ENCODE results near the gene CHP2.
"Not testable (repeated sequence)": the region's sequence is repeated elsewhere in the genome, so short reads cannot be mapped to it uniquely, and the experiment has no call there.

The CHP2 gene

DNA sequence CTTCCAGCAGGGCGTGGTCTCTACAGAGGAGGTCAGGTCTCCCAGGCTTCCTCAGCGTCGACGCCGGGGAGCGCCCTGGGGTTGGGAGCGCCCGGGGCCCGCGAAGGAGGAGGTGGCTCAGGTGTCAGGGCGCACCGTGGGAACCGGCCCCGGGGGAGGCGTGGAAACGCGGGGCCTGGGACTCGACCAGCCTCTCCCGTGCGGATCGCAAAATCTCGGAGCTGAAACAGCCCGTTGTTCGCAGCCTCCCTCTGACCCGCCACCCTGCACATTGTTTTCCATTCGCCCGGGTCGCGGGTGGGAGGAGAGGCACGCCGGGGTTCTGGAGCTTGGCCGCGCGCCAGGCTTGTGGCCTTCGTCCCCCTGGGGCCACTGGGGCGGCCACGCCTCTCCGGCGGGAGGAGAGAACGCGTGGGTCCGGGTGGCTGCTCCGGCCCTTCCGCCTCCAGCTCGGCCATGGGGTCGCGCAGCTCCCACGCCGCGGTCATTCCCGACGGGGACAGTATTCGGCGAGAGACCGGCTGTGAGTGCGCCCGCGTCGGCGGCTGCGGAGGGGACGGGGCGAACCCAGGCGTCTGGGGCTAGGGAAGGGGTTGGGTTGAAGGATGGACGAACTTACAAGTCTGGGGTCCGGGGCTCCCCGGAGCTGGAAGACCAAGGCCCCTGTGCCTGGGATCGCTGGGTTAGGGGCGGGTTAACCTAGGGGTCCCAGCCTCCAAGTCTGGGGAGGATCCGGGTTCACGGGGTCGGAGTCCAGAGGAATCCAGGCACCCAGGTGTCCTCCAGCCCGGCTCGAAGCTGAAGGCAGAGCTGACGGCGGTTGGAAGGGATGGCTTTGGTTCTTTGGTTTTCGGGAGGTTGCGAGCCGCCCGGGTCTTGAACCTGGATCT is at the start of gene CHP2:
Gene CHP2 (plus strand): TSS at position 433 of the 890 bp plus-strand sequence. CDS start 24 bp downstream, at position 457.
- no peak for DNase-seq (ENCODE audit: low read depth in 4 of 4, low spot score in 1 of 4)

DNA sequence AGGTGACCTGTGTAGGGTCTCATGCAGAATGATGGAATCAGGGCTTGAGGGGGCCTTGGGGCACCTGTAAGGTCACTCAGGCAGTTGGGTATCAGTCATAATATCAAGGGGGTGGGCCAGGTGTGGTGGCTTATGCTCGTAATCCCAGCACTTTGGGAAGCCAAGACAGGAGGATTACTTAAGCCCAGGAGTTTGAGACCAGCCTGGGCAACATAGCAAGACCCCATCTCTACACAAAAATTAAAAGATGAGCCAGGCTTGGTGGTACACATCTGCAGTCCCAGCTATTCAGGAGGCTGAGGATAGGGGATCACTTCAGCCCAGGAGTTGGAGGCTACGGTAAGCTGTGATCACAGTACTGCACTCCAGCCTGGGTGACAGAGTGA is 49.3 kb upstream of the CHP2 start:
- DNase-seq (ENCODE audit: low read depth in 4 of 4, low spot score in 1 of 4): no peak

DNA sequence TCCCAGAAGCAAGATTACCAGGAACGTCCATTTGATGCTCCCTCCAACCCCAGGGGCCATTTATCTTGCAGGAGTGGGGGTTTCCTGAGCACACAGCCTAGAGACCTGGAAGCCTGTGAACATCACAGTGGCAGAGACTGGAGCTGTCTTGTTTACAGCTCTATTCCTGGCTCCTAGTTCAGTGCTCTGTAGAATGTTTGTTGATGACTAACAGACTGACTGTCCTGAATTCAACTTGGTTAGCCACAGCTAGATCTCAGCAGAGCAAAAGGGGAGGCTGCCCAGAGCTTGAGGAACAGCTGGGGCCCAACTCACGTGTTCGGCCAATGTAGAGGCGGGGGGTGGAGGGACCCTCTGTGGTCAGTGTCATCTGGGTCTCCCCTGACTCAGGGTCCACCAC is 48.4 kb upstream of the CHP2 start:
- no peak for DNase-seq (ENCODE audit: low read depth in 4 of 4, low spot score in 1 of 4)

DNA sequence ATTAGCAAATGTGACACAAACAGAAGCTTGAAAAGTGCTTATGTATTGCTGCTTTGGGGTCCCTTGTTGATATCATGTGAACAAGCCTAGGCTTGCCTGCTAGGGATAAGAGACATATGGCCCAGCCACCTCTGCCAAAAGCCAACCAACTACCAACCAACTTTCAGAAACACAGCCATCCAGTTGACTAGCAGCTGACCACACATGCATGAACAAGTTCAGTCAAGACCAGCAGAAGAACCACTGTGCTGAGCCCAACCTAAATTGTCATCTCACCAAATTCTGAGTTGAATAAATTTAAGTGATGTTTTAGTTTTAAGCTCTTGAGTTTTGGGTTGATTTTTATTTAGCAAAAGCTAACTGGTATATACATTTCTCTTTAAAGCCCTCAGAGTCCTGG is 45.3 kb upstream of the CHP2 start:
- no peak for DNase-seq (ENCODE audit: low read depth in 4 of 4, low spot score in 1 of 4)

DNA sequence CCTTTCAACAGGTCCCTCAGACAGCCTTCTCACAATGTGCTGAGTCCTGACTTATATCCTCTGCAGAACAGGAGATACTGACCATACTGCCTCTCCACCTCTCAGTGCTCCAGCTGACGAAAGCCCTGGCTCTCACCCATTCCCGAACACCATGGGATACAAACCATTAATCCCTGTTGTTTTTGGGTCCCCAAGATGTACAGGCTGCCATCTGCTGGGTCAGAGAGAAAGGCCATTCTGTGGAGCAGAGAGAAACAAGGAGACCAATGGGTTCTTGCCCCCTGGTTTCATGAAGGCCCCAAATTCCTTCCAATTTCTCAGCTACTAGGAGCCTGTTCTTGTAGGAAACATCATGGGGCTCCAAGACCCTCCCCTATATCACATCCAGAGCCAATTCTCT is 44.8 kb upstream of the CHP2 start:
- DNase-seq (ENCODE audit: low read depth in 4 of 4, low spot score in 1 of 4): no peak

DNA sequence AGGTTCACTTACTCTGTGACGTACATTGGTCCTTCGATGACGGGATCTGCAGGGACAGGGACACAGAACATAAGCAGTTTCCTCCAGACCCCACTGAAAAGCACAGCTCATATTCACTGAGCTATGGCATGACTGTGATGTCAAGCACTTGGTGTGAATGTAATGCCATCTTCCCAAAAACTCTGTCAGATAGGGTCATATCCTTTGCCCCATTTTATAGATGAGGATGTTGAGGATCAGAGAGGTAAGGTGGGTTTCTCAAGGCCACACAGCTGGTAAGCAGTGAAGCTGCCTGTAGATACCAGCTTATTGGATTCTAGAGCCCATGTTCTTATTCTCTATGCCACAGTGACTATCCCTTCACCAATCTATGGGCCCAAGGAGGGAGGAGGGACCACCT is 44.3 kb upstream of the CHP2 start:
- no peak for DNase-seq (ENCODE audit: low read depth in 4 of 4, low spot score in 1 of 4)

DNA sequence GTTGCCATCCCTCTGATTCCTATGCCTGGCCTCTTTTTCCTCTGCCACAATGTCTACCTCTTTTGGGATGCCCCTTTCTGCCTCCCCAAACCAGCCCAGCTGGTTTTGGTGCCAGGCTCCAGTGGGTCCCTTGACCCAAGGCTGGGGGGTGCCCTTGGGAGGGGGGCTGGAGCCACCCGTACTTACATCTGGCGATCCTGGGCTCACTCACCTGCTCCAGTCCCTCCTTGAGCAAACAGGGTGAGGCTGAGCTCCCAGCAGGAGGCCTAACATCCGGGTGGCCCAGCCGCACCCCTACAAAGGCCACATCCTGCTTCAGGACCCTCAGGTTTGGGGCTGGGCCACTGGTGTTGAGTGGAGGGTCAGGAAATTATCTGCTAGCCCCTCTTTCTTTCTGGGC is 43.0 kb upstream of the CHP2 start:
- no peak for DNase-seq (ENCODE audit: low read depth in 4 of 4, low spot score in 1 of 4)

DNA sequence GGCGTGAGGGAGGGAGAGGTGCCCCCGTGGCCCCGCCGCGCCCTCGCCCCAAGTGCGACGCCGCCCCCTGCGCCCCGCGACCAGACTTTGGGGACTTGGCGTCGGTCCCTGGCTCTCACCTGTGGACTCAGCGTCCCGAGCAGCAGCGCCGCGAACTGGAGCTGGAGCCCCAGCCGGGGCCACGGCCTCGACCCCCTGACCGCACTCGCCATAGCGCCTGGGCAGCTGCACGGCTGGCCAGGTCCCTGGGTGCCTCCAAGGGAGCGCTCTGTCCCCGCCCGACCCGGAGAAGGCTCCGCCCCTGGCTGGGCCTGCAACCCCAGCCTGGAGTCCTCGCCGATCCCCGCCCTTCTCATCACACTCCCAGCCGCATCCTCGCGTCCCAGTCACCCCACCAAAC is 41.9 kb upstream of the CHP2 start, which contains the start of gene ERN2:
Gene ERN2 (minus strand): TSS at position 247 of the 400 bp plus-strand sequence. CDS start 35 bp downstream, at position 212.
- DNase-seq (ENCODE audit: low read depth in 4 of 4, low spot score in 1 of 4): no peak

DNA sequence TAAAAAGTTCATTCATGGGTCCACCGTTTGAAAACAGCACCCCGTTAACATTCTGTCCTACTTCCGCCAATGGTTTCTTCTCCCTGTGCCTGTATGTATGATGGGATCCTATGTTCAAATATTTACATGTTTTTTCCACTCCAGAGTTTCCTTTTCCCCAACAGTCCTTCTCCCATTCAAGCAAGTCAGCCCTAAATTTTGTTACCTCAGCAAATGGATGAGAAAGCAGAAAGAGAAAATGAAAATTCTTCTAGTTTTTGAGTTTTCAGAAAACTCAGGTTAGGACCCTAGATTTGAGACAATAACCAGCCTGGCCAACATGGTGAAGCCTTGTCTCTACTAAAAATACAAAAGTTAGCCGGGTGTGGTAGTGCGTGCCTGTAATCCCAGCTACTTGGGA is 38.3 kb upstream of the CHP2 start:
- DNase-seq (ENCODE audit: low read depth in 4 of 4, low spot score in 1 of 4): no peak

DNA sequence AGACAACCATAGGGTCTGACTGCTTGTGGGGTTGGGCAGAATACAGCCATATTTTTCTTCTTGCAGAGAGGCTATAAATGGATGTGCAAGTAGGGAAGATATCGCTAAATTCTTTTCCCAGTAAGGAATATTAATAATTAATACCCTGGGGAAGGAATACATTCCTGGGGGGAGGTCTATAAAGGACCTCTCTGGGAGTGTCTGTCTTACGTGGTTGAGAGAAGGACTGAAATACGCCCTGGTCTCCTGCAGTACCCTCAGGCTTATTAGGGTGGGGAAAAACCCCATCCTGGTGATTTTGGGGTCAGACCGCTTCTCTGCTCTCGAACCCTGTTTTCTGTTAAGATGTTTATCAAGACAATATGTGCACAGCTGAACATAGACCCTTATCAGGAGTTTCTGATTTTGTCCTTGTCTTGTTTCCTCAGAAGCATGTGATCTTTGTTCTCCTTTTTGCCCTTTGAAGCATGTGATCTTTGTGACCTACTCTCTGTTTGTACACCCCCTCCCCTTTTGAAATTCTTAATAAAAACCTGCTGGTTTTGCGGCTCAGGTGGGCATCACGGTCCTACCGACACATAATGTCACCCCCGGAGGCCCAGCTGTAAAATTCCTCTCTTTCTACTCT is 32.1 kb upstream of the CHP2 start:
- DNase-seq (ENCODE audit: low read depth in 4 of 4, low spot score in 1 of 4): not testable (repeated sequence)

DNA sequence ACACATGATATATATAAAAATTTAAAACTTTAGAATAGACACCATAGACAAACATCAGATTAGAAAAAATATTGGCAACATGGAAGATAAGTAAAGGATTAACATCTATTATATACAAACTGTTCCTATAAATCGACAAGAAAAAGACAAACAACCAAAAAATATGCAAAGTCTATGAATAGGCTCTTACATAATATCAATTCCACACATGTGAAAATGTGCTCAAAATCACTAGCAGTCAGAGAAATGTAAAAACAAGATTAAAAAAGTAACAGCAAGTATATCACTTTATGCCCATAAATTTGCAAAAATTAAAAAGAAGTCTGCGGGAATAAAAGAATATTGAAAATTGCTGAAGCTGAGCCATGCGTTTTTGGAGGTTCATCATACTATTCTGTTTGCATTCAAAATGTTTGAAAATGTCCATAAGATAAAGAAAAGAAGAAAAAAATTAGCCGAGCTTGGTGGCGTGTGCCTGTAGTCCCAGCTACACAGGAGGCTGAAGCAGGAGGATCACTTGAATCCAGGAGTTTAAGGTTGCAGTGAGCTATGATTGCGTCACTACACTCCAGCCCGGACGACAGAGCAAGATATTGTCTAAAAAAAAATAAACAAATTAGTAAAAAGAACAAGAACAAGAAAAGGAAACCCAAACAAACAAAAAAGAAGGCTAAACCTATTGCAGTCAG is 30.6 kb upstream of the CHP2 start:
- no peak for DNase-seq (ENCODE audit: low read depth in 4 of 4, low spot score in 1 of 4)

DNA sequence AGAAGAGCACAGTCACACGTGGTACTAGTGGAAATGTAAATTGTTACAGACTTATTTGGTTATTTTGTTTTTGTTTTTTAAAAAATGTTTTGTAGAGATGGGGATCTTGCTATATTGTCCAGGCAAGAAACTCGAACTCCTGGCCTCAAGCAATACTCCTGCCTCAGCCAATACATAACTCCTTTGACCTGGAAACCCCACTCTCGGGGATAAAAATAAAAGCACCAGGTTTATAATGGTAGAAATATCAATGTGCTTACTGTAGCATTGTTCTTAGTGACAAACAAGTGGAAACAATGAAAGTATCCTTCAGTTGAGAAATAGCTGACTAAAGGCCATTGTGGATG is 30.1 kb upstream of the CHP2 start:
- no peak for DNase-seq (ENCODE audit: low read depth in 4 of 4, low spot score in 1 of 4)

DNA sequence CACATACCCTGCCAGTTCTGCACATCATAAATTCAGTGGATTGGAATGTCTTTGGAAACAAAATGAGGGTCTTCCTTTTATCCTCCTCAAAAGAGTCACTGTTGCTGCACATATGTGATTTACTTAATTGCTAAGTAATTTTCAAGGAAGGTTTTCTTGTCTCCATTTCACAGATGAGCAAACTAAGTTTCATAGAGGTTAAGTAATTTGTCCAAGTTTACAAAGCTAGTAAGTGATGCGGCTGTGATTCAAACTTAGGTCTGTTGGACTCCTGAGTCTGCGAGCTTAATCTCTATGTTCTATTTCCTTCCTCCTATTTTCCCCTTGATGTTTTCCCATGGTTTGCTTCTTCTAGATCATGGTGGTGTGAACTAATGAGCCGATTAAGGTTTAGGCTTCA is 28.1 kb upstream of the CHP2 start:
- no peak for DNase-seq (ENCODE audit: low read depth in 4 of 4, low spot score in 1 of 4)

DNA sequence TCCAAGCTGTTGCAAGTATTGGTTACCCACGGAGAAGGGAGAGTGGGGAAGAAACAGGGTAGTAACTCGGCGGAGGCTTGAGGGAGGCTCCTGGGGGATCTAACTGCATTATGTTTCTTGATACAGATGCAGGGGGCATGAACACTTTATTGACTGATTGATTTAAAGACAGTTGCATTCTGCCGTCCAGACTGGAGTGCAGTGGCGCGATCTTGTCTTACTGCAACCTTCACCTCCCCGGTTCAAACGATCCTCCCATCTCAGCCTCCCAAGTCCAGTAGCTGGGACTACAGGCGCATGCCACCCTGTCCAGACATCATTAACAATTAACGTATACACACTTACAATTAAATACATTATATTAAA is 26.7 kb upstream of the CHP2 start:
- no peak for DNase-seq (ENCODE audit: low read depth in 4 of 4, low spot score in 1 of 4)

DNA sequence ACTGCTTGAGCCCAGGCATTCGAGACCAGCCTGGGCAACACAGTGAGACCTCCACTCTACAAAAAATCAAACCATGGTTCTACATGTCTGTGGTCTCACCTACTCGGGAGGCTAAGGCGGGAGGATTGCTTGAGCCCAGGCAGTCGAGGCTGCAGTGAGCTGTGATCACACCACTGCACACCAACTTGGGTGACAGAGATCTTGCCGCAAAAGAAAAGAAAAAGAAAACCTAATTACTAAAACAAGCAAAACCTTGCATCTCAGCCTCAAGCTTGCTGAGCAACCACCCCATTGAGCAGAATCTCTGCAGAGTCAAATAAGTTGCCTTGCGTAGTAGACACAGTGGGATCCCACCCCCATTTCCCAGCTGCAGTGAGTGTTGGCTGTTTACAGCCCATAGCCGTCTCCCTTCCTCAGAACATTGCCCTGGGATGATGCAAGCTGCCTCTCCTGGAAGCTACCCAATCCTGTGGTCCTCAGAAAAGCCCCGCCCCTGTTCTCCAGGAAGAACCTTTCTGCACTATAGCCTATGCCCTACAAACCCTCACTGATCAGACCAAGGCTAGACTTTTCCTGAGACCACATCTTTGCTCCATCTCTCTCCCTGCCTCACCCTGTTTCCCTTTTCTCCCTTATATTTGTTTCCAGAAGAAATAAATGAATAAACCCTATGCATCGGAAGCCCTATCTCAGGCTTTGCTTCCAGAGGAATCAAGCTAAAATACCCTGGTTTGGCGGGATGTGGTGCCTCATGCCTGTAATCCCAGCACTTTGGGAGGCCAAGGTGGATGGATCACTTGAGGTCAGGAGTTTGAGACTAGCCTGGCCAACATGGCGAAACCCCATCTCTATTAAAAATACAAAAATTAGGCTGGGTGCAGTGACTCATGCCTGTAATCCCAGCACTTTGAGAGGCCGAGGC is 25.1 kb upstream of the CHP2 start:
- DNase-seq (ENCODE audit: low read depth in 4 of 4, low spot score in 1 of 4): no peak

DNA sequence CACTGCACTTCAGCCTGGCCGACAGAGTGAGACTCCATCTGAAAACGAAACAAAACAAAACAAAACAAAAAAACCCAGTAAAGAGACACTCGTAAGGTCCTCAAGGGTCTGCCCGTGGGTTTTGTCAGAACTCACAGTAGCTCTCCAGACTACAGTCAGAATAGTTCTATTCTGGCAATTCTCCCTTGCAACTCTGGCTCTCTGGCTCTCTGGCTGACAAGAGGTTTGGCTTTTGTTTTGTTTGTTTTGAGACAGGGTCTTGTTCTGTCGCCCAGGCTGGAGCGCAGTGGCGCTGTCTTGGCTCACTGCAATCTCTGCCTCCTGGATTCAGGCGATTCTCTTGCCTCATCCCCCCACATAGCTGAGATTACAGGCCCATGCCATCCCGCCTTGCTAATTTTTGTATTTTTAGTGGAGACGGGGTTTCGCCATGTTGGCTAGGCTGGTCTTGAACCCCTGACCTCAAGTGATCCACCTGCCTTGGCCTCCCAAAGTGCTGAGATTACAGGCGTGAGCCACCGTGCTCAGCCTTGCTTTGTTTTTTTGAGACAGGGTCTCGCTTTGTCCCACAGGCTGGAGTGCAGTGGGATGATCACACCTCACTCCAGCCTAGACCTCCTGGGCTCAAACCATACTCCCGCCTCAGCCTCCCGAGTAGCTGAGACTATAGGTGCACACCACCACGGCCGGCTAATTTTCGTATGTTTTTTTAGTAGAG is 20.5 kb upstream of the CHP2 start:
- DNase-seq (ENCODE audit: low read depth in 4 of 4, low spot score in 1 of 4): no peak

DNA sequence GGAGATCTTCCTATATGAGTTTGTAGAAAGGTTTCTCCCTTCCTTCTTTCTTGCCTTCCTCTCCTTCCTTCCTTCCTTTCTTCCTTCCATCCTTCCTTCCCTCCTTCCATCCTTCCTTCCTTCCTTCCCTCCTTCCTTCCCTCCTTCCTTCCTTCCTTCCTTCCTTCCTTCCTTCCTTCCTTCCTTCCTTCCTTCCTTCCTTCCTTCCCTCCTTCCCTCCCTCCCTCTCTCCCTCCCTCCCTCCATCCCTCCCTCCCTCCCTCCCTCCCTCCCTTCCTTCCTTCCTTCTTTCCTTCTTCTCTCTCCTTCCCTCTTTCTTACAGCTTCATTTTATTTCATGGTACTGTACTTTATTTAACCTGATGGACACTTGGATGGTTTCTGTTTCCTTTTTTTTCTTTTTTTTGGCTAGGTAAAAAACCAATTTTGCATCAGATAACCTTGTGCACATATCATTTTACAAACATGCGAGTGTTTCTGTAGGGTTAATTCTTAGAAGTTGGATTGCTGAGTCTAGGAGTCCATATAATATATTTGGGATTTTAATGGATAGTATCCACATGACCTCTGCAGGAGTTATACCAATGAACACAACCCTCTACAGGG is 17.3 kb upstream of the CHP2 start:
- DNase-seq (ENCODE audit: low read depth in 4 of 4, low spot score in 1 of 4): not testable (repeated sequence)

DNA sequence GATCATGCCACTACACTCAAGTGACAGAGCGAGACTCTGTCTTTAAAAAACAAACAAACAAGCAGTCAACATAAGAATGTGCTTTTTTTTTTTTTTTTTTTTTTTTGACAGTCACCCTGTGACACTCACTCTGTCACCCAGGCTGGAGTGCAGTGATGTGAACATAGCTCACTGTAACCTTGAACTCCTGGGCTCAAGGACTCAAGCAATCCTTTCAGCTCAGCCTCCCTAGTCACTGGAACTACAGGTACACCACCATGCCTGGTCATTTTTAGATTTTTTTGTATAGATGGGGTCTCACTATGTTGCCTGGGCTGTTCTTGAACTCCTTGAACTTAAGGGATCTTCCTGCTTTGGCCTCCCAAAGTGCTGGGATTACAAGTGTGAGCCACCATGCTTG is 15.3 kb upstream of the CHP2 start:
- DNase-seq (ENCODE audit: low read depth in 4 of 4, low spot score in 1 of 4): no peak

DNA sequence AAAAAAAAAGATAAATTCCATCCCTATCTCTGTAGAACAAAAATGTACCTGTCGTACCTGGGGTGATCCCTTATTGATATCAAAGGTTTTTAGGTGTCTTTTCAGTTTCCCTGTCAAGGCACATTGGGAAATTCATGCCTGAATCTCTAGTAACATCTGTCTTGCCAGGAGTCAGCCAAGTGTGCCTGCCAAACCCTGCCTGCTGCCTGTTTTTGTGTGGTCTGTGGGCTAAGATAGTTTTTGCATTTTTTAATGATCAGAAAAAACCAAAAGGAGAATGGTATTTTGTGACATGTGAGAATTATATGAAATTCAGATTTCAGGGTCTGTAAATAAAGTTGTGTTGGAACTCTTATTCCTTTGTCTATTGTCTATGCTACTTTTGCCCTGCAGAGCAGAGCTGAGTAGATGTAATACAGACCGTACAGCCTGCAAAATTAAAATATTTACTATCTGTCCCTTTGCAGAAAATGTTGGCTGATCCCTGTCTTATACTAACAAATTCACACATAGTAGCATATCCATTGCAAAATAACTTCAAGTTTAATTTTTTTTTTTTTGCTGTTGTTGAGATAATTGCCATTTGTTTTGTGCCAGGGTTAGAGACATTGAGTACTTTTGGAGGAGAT is 13.0 kb upstream of the CHP2 start:
- no peak for DNase-seq (ENCODE audit: low read depth in 4 of 4, low spot score in 1 of 4)

DNA sequence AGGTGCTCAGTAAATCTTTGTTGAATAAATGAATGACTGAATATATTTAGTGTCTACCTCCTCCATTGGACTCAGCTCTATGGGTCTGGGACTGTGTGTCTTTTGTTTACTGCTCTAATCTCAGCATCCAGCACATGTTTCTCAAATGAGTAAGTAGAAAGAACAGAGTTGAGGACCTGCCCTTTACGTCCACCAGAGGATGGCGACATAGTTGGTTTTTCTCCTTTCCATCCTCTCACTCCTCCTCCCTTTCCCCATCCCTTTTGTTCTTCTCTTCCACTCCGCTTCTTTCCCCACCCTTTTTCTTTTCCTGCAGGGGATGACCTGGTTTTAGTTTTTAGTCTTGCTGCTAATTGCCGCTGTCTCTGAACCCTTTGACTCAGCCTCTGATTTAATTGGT is 12.1 kb upstream of the CHP2 start:
- DNase-seq (ENCODE audit: low read depth in 4 of 4, low spot score in 1 of 4): no peak

Data from stimulated activated CD4-positive, alpha-beta T cell treated with anti-CD3 and anti-CD28 coated beads, Interleukin-1b, Interleukin-23, amount 100 ng/mL, for 24 hours (primary cell).